ENCODE results near the gene WNK2. TPM values are rescaled to one million over a fixed set of nuclear protein-coding genes. Genes with fewer than 3 reads are reported as not detected.

WNK2 gene
- total and polyA plus RNA-seq, 2 experiments from 2014 or later, result 34.5 to 92.2 TPM

DNA sequence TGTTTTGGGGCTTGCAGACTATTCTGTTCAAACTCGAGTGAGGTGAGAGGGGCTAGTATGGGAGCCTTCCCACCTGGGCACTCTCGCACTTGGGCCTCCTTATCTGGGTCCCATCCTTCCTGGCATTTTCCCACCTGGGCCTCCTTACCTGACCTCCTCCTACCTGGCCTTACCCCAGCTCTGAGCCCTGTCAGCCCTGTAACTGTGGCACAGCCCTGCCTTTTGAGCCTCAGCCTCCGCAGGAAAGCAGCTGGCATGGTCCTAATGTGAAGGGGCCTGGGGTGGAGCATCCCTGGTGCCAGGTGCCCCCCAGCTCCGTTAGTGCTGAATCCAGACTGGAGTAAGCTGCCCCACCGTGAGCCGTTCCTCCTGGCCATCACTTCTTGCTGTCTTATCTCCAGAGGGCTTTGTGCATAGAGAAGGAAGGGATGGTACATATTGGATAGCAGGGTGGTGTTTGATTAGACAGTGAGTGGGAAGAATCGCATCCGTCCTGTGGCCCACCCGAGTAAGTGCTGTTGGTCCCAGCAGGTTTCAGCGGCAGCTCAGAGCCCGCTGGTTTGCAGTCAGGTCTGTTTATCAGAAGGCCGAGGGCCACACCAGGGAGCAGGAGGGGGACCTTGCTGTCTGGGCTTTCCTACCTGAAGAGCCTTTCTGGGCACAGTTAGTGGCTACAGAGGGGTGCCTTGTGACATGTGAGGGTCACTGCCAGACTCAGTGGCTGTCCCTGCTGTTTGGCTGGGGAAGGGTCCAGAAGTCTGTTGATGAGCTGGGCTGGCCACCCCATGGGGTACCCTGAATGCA, 76.5 kb downstream of the WNK2 start:
- no peak overlapping the region for H3K4me3 ChIP-seq
- TF ChIP-seq, protein P1, sequence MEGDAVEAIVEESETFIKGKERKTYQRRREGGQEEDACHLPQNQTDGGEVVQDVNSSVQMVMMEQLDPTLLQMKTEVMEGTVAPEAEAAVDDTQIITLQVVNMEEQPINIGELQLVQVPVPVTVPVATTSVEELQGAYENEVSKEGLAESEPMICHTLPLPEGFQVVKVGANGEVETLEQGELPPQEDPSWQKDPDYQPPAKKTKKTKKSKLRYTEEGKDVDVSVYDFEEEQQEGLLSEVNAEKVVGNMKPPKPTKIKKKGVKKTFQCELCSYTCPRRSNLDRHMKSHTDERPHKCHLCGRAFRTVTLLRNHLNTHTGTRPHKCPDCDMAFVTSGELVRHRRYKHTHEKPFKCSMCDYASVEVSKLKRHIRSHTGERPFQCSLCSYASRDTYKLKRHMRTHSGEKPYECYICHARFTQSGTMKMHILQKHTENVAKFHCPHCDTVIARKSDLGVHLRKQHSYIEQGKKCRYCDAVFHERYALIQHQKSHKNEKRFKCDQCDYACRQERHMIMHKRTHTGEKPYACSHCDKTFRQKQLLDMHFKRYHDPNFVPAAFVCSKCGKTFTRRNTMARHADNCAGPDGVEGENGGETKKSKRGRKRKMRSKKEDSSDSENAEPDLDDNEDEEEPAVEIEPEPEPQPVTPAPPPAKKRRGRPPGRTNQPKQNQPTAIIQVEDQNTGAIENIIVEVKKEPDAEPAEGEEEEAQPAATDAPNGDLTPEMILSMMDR (IDR thresholded peaks at IDR 0.05; ENCODE audit: low read depth, low read length), result no peak
- DNase-seq (ENCODE audit: low read depth in 1 of 2, low spot score in 1 of 2), result no peak

DNA sequence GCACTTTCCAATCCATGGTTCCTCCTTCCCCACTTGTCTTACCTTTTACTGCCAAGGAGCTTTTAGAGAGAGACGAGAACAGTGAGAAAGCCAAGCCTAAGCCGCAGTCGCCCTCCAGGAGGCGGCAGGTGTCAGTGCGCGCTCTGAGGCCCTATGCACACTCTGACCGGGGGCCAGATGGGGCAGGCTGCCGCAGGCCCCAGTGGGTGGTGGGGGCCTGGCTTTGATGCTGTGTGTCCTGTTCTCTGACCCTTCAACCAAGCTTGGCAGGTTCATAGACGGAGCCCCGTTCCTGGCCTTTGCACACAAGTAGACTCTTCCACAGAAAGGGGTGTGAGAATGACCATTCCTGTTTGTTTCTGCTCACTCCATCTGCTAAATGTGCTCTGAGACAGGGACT, 77.3 kb downstream of the WNK2 start:
- peaks cover 3% of the 10 kb centered on the region for H3K36me3 ChIP-seq
- H3K4me3 ChIP-seq, result no peak overlapping the region
- no peaks in the 10 kb centered on the region for H3K27me3 ChIP-seq
- H3K9me3 ChIP-seq (ENCODE audit: low read depth), result no peaks in the 10 kb centered on the region
- H3K27ac ChIP-seq, result no peak overlapping the region
- TF ChIP-seq, protein P1 (IDR thresholded peaks at IDR 0.05; ENCODE audit: low read depth, low read length), result no peak
- H3K4me1 ChIP-seq (ENCODE audit: low read depth), result peaks cover 8% of the 10 kb centered on the region
- DNase-seq (ENCODE audit: low read depth in 1 of 2, low spot score in 1 of 2), result no peak

More for the DNA sequence above, 76.5 kb downstream of the WNK2 start:
- peaks cover 4% of the 10 kb centered on the region for H3K4me1 ChIP-seq (ENCODE audit: low read depth)
- H3K36me3 ChIP-seq, result peaks cover 3% of the 10 kb centered on the region
- no peaks in the 10 kb centered on the region for H3K9me3 ChIP-seq (ENCODE audit: low read depth)
- H3K27me3 ChIP-seq, result no peaks in the 10 kb centered on the region
- no peak overlapping the region for H3K27ac ChIP-seq

DNA sequence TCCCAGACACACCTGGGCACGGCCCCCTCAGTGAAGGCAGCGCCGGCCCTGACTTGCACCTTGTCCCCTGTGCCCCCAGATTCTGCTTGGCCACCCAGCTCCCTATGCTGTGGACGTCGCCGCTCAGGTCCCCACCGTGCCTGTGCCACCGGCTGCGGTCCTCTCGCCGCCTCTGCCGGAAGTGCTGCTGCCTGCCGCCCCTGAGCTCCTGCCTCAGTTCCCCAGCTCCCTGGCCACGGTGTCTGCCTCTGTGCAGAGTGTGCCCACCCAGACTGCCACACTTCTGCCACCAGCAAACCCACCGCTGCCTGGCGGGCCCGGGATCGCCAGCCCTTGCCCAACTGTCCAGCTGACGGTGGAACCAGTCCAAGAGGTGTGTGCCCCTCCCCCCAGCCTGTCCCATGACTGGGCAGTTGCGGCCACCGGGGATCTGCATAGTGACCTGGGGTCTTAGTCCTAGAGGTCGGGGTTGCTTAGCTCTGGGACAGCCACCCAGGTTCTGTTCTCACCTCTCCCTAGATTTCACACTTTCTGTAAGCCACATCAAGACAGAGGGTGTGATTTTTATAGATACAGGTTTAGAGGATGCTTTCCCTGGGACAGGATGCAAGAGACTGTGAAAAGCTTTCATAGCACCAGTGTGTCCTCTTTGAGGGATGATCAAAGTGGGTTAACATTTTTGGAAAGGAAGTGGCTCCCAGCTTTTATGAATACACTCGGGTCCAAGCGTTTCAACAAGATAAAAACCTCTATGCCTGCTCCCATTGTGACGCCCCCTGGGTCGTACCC, 78.0 kb downstream of the WNK2 start:
- no peak overlapping the region for H3K4me3 ChIP-seq
- DNase-seq (ENCODE audit: low read depth in 1 of 2, low spot score in 1 of 2), result no peak
- no peaks in the 10 kb centered on the region for H3K27me3 ChIP-seq
- H3K9me3 ChIP-seq (ENCODE audit: low read depth), result no peaks in the 10 kb centered on the region
- H3K4me1 ChIP-seq (ENCODE audit: low read depth), result peaks cover 8% of the 10 kb centered on the region
- no peak overlapping the region for H3K27ac ChIP-seq
- TF ChIP-seq, protein P1 (IDR thresholded peaks at IDR 0.05; ENCODE audit: low read depth, low read length), result no peak
- H3K36me3 ChIP-seq, result peaks cover 3% of the 10 kb centered on the region

DNA sequence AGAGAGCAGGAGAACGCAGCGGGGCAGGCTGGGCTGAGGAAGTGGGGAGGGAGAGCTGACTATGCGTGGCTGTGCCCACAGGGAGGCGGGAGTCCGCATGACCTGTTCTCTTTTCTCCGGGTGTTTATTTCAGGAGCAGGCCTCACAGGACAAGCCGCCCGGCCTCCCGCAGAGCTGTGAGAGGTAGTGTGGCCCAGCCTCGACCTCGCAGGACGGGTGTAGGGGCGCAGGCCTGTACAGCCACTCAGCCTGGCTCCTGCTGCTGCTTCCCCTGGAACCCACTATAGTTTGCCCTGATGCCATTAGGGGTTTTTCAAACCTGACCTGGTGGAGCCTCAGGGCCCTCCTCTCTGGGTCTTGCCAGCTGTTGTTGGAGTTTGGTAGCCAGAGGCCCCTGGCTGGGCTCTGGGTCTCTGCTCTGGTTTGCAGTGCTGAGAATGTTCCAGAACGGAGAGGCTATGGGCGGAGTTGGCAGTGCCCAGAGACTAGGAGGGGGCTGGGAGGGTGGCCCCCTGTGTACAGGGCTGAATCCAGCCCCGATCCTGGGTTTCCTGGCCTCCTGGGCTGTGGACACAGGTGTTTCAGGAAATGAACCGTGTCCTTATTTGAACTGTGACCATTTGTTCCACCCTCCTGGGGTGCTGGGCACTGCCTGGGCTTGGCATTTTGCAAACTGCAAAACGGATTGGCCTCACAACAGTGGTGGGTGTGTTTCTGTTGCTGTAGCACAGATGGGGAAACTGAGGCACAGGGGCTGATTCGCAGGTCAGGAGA, 78.8 kb downstream of the WNK2 start:
- Histone ChIP-seq H3K9me3 (ENCODE audit: low read depth) (no peaks in the 10 kb centered on the region), H3K4me3 (no peak overlapping the region), H3K4me1 (ENCODE audit: low read depth) (peaks cover 8% of the 10 kb centered on the region), H3K27me3 (no peaks in the 10 kb centered on the region), H3K36me3 (peaks cover 3% of the 10 kb centered on the region), H3K27ac (no peak overlapping the region)
- no peak for DNase-seq (ENCODE audit: low read depth in 1 of 2, low spot score in 1 of 2)
- TF ChIP-seq, protein P1 (IDR thresholded peaks at IDR 0.05; ENCODE audit: low read depth, low read length), result no peak

All from cardiac muscle cell (in vitro differentiated cells and primary cell).